GM12892 (cell line): Measurements from ENCODE around the gene TRPC4.

Source experiments
- POLR2A ChIP-seq: IDR thresholded peaks from 2 replicates; pipeline ENCODE4 v1.6.1; 2011; ENCODE audit warnings: low read depth, low read length, control low read depth
- POLR2AphosphoS5 ChIP-seq: IDR thresholded peaks from 2 replicates; pipeline ENCODE4 v1.6.1; 2011; ENCODE audit warnings: low read depth, low read length, control low read depth
- TAF1 ChIP-seq: IDR thresholded peaks from 2 replicates; pipeline ENCODE4 v1.6.1; 2011; ENCODE audit warnings: low read depth, mild to moderate bottlenecking, control low read depth, low read length, borderline replicate concordance

DNA sequence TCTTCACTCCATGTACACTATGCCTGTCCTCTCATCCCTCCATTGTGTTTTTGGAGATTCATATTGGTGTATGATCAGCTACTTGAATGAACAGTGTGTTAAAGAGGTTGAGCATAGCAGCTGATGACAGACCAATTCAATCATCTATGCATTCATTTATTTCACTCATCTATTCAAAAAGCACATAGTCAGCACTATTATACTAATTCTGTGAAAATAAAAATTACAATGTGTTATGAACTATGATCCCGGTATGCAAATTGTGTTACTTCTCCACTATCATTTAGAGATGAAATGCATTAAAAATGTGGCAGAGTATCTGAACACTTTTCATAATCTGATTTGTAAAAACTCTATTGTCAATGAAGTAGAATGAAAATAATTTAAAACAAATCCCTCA lies 5.9 kb downstream of the TRPC4 start:
- TF ChIP-seq TAF1 (no peak), POLR2A (no peak), POLR2AphosphoS5 (no peak)
